22Rv1 (cell line): ENCODE measurements around the gene NECAB3.
A peak's percentile ranks its signal among the peaks of the same experiment; 100 is the strongest.

ENCODE experiments used
- H3K27ac ChIP-seq: fragments of 450-650 bp; 2 replicates; pipeline ENCODE4 v1.5.1; 2017
- ZFX ChIP-seq: fragments of 450-650 bp; IDR thresholded peaks from 2 replicates; pipeline ENCODE4 v1.6.1; 2017; ENCODE audit warnings: antibody characterized with exemption, borderline replicate concordance
- TF ChIP-seq, protein P1 (sequence below): fragments of 450-650 bp; IDR thresholded peaks from 2 replicates; pipeline ENCODE4 v1.5.1; 2017; ENCODE audit warnings: mild to moderate bottlenecking

Gene NECAB3

DNA sequence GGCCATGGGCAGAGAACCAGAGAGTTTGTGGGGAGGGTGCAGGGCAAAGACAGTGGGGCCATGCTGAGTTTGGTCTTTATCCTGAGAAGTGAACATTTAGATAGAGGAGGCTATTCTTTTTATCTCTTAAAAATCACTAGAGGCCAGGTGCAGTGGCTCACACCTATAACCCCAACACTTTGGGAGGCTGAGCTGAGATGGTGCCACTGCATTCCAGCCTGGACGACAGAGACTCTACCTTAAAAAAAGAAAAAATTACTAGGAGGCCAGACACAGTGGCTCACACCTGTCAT, 37.2 kb upstream of the NECAB3 start:
- TF ChIP-seq ZFX, result no peak
- TF ChIP-seq, protein P1, sequence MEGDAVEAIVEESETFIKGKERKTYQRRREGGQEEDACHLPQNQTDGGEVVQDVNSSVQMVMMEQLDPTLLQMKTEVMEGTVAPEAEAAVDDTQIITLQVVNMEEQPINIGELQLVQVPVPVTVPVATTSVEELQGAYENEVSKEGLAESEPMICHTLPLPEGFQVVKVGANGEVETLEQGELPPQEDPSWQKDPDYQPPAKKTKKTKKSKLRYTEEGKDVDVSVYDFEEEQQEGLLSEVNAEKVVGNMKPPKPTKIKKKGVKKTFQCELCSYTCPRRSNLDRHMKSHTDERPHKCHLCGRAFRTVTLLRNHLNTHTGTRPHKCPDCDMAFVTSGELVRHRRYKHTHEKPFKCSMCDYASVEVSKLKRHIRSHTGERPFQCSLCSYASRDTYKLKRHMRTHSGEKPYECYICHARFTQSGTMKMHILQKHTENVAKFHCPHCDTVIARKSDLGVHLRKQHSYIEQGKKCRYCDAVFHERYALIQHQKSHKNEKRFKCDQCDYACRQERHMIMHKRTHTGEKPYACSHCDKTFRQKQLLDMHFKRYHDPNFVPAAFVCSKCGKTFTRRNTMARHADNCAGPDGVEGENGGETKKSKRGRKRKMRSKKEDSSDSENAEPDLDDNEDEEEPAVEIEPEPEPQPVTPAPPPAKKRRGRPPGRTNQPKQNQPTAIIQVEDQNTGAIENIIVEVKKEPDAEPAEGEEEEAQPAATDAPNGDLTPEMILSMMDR, result no peak
- H3K27ac ChIP-seq, result no peak overlapping the region

DNA sequence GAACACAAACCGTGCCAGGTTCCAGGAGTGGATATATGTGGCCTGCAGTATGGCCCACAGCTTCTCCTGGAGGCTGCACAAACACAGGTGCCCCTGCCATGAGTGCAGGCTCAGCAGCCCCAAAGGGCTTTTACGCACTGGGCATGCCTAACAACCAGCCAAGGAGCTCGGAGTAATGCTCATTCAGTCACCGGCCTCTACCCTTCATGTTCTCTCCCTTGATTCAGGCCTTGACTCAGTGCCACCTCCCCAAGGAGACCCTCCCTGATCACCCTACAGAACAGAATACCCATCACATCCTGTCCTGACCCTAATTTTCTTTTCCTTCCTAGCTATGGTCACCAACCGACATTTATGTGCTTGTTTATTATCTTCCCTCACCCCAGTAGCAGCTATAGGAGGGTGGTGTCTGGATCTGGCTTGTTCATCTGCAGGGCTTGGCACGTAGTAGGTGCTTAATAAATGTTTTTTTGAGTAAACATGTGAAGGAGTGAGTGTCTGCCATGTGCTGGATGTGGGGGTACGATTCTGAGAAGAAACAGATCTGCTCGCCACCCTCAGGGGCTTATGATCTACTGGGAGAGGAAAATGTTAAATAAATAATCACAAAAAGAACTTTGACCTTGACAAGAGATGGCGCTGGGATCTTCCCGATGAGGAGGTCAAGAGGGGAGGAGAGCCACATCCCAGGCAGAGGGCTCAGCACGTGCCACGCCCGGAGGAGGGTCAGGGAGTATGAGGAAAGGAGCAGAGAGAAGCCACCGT, 36.6 kb upstream of the NECAB3 start:
- no peak overlapping the region for H3K27ac ChIP-seq
- TF ChIP-seq, protein P1, result no peak
- TF ChIP-seq ZFX, result no peak

DNA sequence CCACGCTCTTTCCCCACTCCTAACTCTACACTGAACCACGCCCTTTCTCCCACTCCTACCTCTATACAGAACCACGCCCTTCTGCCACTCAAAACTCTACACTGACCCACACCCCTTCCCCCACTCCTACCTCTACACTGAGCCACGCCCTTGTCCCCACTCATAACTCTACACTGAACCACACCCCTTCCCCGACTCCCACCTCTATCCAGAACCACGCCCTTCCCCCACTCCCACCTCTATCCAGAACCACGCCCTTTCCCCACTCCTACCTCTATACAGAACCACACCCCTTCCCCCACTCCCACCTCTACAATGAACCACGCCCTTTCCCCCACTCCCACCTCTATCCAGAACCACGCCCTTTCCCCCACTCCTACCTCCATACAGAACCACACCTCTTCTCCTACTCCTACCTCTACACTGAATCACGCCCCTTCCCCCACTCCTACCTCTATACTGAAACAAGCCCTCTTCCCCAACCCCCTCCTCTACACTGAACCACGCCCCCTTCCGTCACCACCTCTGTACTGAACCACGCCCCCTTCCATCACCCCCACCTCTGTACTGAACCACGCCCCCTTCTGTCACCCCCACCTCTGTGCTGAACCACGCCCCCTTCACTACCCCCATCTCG, 35.8 kb upstream of the NECAB3 start:
- no peak for TF ChIP-seq ZFX
- TF ChIP-seq, protein P1, result no peak
- no peak overlapping the region for H3K27ac ChIP-seq

DNA sequence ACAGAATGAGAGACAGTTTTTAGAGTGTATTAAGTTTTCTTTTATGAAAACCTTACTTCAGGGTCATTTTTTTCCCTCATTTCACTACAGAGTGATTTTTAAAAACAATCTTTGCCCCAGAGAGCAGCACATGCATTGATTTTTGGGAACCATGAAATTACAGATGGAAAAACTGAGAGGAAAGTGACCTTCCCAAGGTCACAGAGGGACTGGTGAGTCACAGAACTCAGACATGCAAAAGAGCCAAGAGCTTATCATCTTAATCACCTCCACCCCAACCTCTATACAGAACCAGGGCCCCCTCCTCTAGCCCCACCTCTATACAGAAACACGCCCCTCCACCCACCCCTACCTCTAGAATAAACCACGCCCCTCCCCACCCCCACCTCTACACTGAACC, 35.2 kb upstream of the NECAB3 start:
- TF ChIP-seq, protein P1, result no peak
- no peak for TF ChIP-seq ZFX
- 0 out of 2 replicates have a peak overlapping the region, but pooled peaks have one; percentile 17 for H3K27ac ChIP-seq

DNA sequence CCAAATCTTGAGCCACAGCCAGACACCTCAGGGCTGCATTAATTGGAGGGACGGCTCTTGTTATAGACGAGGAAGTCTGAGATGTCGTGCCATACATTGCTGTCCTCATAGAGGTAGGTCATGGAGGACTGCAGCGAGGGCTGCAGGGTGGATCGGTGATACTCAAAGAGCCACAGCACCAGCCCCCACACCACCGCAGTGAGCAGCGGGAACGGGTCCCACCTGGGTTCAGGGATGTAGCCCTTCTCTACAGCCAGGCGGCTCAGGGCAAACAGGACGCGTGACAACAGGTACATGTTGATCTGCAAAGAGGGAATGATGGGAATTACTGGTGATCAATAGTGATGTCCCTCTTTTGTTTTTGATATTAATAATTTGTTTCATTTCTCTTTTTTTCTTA, 33.4 kb upstream of the NECAB3 start:
- TF ChIP-seq, protein P1, result no peak
- TF ChIP-seq ZFX, result no peak

DNA sequence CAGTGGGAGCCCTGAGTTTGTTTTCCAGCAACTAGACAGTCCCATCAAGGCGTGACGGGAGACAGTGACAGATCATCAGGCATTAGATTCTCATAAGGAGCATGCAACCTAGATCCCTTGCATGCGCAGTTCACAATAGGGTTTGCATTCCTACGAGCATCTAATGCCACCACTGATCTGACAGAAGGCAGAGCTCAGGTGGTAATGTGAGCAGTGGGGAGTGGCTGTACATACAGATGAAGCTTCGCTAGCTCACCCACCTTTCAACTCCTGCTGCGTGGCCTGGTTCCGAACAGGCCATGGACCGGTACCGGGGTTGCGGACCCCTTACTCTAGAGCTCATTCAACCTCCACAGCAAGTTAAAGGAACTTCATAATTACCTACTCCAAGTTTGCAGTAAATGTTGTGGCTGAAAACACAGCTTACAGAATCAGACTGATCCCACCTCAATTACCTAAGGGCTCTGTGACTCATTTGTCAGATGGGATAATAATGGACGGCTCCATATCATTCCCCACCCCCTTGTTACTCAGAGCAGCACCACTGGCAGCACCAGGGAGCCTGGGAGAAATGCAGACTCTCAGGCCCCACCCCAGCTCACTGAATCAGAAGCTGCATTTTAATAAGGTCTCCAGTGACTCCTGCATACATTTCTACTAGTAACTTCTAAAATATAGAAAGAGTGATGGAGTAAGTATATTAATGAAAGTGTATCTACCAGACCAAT, 30.1 kb upstream of the NECAB3 start:
- no peak overlapping the region for H3K27ac ChIP-seq
- TF ChIP-seq, protein P1, result no peak
- TF ChIP-seq ZFX, result no peak

More for the DNA sequence above, 33.4 kb upstream of the NECAB3 start:
- H3K27ac ChIP-seq, result no peak overlapping the region
